H1 (cell line): ENCODE measurements around the gene FGD5. TPM values are rescaled to one million over a fixed set of nuclear protein-coding genes. Genes with fewer than 3 reads are reported as not detected.

Experiments used
- CHD2 ChIP-seq: IDR thresholded peaks from 2 replicates; pipeline ENCODE4 v1.6.1; 2012; ENCODE audit warnings: low read length, improper control_type of control experiment
- NRF1 ChIP-seq: IDR thresholded peaks from 2 replicates; pipeline ENCODE4 v1.6.1; 2011; ENCODE audit warnings: mild to moderate bottlenecking, low read depth, low read length, improper control_type of control experiment
- ZNF274 ChIP-seq: IDR thresholded peaks from 2 replicates; pipeline ENCODE4 v1.7.0; 2012; ENCODE audit warnings: low read length, borderline replicate concordance; ENCODE audit errors: extremely low read depth
- polyA plus RNA-seq, 7 experiments: library from polyadenylated mRNA; depleted of rRNA in 3 of 7; stranded (reverse) in 5 of 7; unstranded in 2 of 7; fragments of >200 nt in 5 of 7; fragments of 200-250 nt in 2 of 7; gene quantifications; 1 replicate in 5 of 7; 2 replicates in 1 of 7; 4 replicates in 1 of 7; pipeline versions ENCODE4 v1.2.1 to v1.2.3, GENCODE V29; 2011 to 2013; ENCODE audit warnings: missing spikeins in 2 of 7, mixed read lengths in 2 of 7
- total RNA-seq: library from RNA; stranded (reverse); fragmentation: NEBNext Ultra II Directional; extraction: Animal tissue kit (Norgen Biotek cat#: 25700); gene quantifications from 2 replicates; pipeline ENCODE4 v1.2.1, GENCODE V29; 2021
- TF ChIP-seq, protein P1 (sequence below): IDR thresholded peaks from 2 replicates; pipeline ENCODE4 v1.6.1; 2012; ENCODE audit warnings: inconsistent platforms

Gene FGD5
- total and polyA plus RNA-seq, 2 of the 8 experiments (the other 6 are each of a cell fraction or from before 2014, with no cell fraction given): 4.7 to 14.3 TPM

GRCh38 chr3:14841836-14842235 is 23.1 kb downstream of the FGD5 start (continued):
- TF ChIP-seq CHD2: no peak
- no peak for TF ChIP-seq NRF1
- no peak for TF ChIP-seq ZNF274
- TF ChIP-seq, protein P1, sequence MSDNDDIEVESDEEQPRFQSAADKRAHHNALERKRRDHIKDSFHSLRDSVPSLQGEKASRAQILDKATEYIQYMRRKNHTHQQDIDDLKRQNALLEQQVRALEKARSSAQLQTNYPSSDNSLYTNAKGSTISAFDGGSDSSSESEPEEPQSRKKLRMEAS: no peak
